K562 (cell line): ENCODE measurements around the gene CCDC27. TPM values are rescaled to one million over a fixed set of nuclear protein-coding genes. Genes with fewer than 3 reads are reported as not detected.

ENCODE experiments used
- ATAC-seq: fragments of 200-7000 bp; cut with Tn5 transposase; 3 replicates; pipeline ENCODE4 v1.9.1; 2020; ENCODE audit warnings: moderate library complexity
- BruUV-seq: library from RNA; stranded (reverse); fragments of 400-500 nt; replicated peaks from 2 replicates; lab custom pipeline; 2021; lab: Mats Ljungman, UMichigan
- CTCF ChIA-PET: fragments of 300-600 bp; formaldehyde crosslinking; extraction: SDS; loops from one replicate; lab custom pipeline; 2021; ENCODE audit warnings: low intra/inter-chr PET ratio; lab: Yijun Ruan, JAX
- POLR2A ChIA-PET: fragments of 300-600, 350-650 bp; sonication (Branson Sonifier 250); formaldehyde crosslinking; extraction: SDS; loops from one replicate; lab custom pipeline; 2021; ENCODE audit warnings: antibody characterized with exemption, inconsistent platforms; lab: Yijun Ruan, JAX
- DNase-seq, 4 experiments: peaks; one replicate each; pipeline versions ENCODE4 v3.0.0 to v3.0.0-alpha.2; 2011 to 2018; ENCODE audit warnings: low spot score in 3 of 4, mixed read lengths in 3 of 4; ENCODE audit errors: extremely low read depth in 1 of 4
- FAIRE-seq: peaks from 2 replicates; lab custom pipeline; 2011; peaks lifted over from hg19 to GRCh38; lab: Jason Lieb, UNC
- H2AFZ ChIP-seq: 2 replicates; pipeline ENCODE4 v1.6.0; 2011; ENCODE audit warnings: low read depth, low read length, control low read depth, inconsistent platforms
- H3K27ac ChIP-seq: fragments of 200-600 bp; 3 replicates; pipeline ENCODE4 v1.8.0; 2011; ENCODE audit warnings: low read depth, mild to moderate bottlenecking, control low read depth, inconsistent platforms, low read length, moderate library complexity, mixed read lengths; ENCODE audit errors: extremely low read depth
- H3K27me3 ChIP-seq, 2 experiments: fragments of 300-600 bp in 1 of 2; 2 replicates in 1 of 2; 3 replicates in 1 of 2; pipeline versions ENCODE4 v1.6.0 to v1.8.0; 2011; ENCODE audit warnings: inconsistent platforms in 2 of 2, low read length in 2 of 2, mild to moderate bottlenecking in 1 of 2, mixed read lengths in 1 of 2, moderate library complexity in 1 of 2; ENCODE audit not compliant: control insufficient read depth in 2 of 2, insufficient read depth in 2 of 2
- H3K36me3 ChIP-seq: fragments of 300-600 bp; 3 replicates; pipeline ENCODE4 v1.8.0; 2011; ENCODE audit warnings: mild to moderate bottlenecking, low read length, inconsistent platforms; ENCODE audit not compliant: control insufficient read depth, insufficient read depth
- H3K4me1 ChIP-seq, 2 experiments: fragments of 200-600 bp in 1 of 2; replicated peaks in 1 of 2; 2 replicates in 1 of 2; 3 replicates in 1 of 2; pipeline versions ENCODE4 v1.5.1 to v1.8.0; 2011; ENCODE audit warnings: inconsistent platforms in 2 of 2, low read length in 2 of 2, mild to moderate bottlenecking in 1 of 2, mixed read lengths in 1 of 2, moderate library complexity in 1 of 2; ENCODE audit not compliant: control insufficient read depth in 2 of 2, insufficient read depth in 2 of 2
- H3K4me2 ChIP-seq: 2 replicates; pipeline ENCODE4 v1.6.1; 2011; ENCODE audit warnings: low read length, control low read depth, inconsistent platforms, mixed read lengths; ENCODE audit not compliant: insufficient read depth
- H3K4me3 ChIP-seq: fragments of 200-600 bp; sonication (generic), shearing (Covaris generic); 2 replicates; pipeline ENCODE4 v1.5.1; 2016; ENCODE audit warnings: control low read depth, inconsistent platforms
- H3K79me2 ChIP-seq: fragments of 200-600 bp; 3 replicates; pipeline ENCODE4 v1.8.0; 2011; ENCODE audit warnings: low read length, inconsistent platforms; ENCODE audit not compliant: control insufficient read depth, insufficient read depth
- H3K9ac ChIP-seq, 2 experiments: 2 replicates each; pipeline versions ENCODE4 v1.6.0 to v1.6.1; 2011; ENCODE audit warnings: low read depth in 2 of 2, low read length in 2 of 2, control low read depth in 1 of 2, inconsistent platforms in 1 of 2, mild to moderate bottlenecking in 1 of 2, mixed read lengths in 1 of 2; ENCODE audit not compliant: insufficient read depth in 1 of 2
- H3K9me1 ChIP-seq: one replicate; pipeline ENCODE4 v1.6.0; 2011; ENCODE audit warnings: inconsistent platforms, mild to moderate bottlenecking, low read length, moderate library complexity; ENCODE audit not compliant: control insufficient read depth, insufficient read depth
- H3K9me3 ChIP-seq: replicated peaks from 2 replicates; pipeline ENCODE4 v1.5.1; 2011; ENCODE audit warnings: low read depth, low read length, inconsistent platforms; ENCODE audit not compliant: control insufficient read depth, insufficient read depth
- H4K20me1 ChIP-seq: replicated peaks from 2 replicates; pipeline ENCODE4 v1.6.1; 2011; ENCODE audit warnings: low read length, inconsistent platforms, mixed read lengths; ENCODE audit not compliant: control insufficient read depth, insufficient read depth
- HMGXB4 ChIP-seq: sonication (generic); formaldehyde crosslinking; IDR thresholded peaks from 2 replicates; pipeline ENCODE4 v1.8.1; 2023; ENCODE audit warnings: mild to moderate bottlenecking, missing genetic modification reagents
- HNRNPLL ChIP-seq: fragments of 200-400 bp; formaldehyde crosslinking; IDR thresholded peaks from 2 replicates; pipeline ENCODE4 v1.6.1; 2017; ENCODE audit warnings: low read length, low read depth, mild to moderate bottlenecking; ENCODE audit not compliant: poor library complexity, severe bottlenecking
- KLF13 ChIP-seq: fragments of 450-650 bp; IDR thresholded peaks from 2 replicates; pipeline ENCODE4 v1.6.1; 2016; ENCODE audit warnings: missing genetic modification characterization, low read depth, mild to moderate bottlenecking, missing compliant biosample characterization, moderate library complexity, borderline replicate concordance
- TCF15 ChIP-seq: fragments of 250-450 bp; sonication (Bioruptor Pico); IDR thresholded peaks from 2 replicates; pipeline ENCODE4 v1.8.0; 2022; ENCODE audit warnings: moderate library complexity, mild to moderate bottlenecking, inconsistent platforms
- WGBS: fragments of 100-300 bp; shearing (Covaris generic); methylation state at CpG from one replicate; pipeline ENCODE4 v1.1.6; 2016; ENCODE audit warnings: low coverage, mixed read lengths; ENCODE audit not compliant: insufficient coverage; ENCODE audit errors: missing lambda C conversion rate; 5-methylcytosine and 5-hydroxymethylcytosine counted together
- in situ Hi-C: fragments of 300-500 bp; cut with MboI; formaldehyde crosslinking; loops from 4 replicates; pipeline ENCODE4 v1.15.0; 2018; ENCODE audit warnings: inconsistent platforms, mixed read lengths
- intact Hi-C: fragments of 100-400 bp; cut with micrococcal nuclease; formaldehyde crosslinking; loops from 2 replicates; pipeline ENCODE4 v1.14.2; 2022
- polyA plus RNA-seq, 8 experiments: library from polyadenylated mRNA; depleted of rRNA in 4 of 8; stranded (reverse) in 5 of 8; unstranded in 3 of 8; fragments of >200 nt; fragmentation: Nextera tagmentation in 2 of 8; fragmentation: Illumina TruSeq in 1 of 8; extraction: Ambion mirVana in 2 of 8; extraction: Trizol in 1 of 8; gene quantifications; 2 replicates each; pipeline versions ENCODE4 v1.2.1 to v1.2.3, GENCODE V29; 2011 to 2014; ENCODE audit warnings: inconsistent platforms in 1 of 8, missing spikeins in 1 of 8
- total RNA-seq, 7 experiments: library from RNA; depleted of rRNA in 6 of 7; stranded (reverse); fragments of >200 nt in 6 of 7; fragmentation: Illumina TruSeq in 2 of 7; extraction: Trizol in 2 of 7; gene quantifications; 2 replicates each; pipeline versions ENCODE4 v1.2.1 to v1.2.3, GENCODE V29; 2011 to 2021; ENCODE audit warnings: low replicate concordance in 1 of 7

Gene CCDC27
- total and polyA plus RNA-seq, 9 of the 15 experiments (the other 6 are each of a cell fraction or from before 2014, with no cell fraction given): 0.01 to 0.04 TPM; not detected in 7

- ChIA-PET CTCF (no interaction called here), POLR2A (interaction anchor here (1.2 kb wide), 1 partner anchor 37 kb away, joined by 5 read pairs; no protein-coding TSS in a partner anchor)
- Histone ChIP-seq H3K4me3 (no peak overlapping the region), H3K79me2 (no peaks in the 10 kb centered on the region), H3K9me3 (no peaks in the 10 kb centered on the region), H3K9ac (no peak overlapping the region), H3K27me3 (no peaks in the 10 kb centered on the region), H3K9me1 (peaks cover 5% of the 10 kb centered on the region), H2AFZ (no peak overlapping the region), H3K4me2 (no peak overlapping the region), H3K27ac (no peak overlapping the region), H4K20me1 (peaks cover 4% of the 10 kb centered on the region; the same call in 1 of the 2 replicates), H3K36me3 (peaks cover 62% of the 10 kb centered on the region; the same call in 2 of the 3 replicates), H3K4me1 (peaks cover 0 to 42% of the 10 kb centered on the region in 2 experiments; a peak in 2 of 5 replicates)
- in situ Hi-C loops (no loop called here), intact Hi-C loops (no loop called here)
- DNase-seq: no peak
- FAIRE-seq: no peak
- ATAC-seq: no peak
- no TSS peak for BruUV-seq
- no peak for TF ChIP-seq TCF15
- TF ChIP-seq HNRNPLL: no peak
- TF ChIP-seq KLF13 (tag): no peak
- TF ChIP-seq HMGXB4 (CRISPR knock-in tag): no peak
- 82% methylated on average over 14 of the region's 14 CpGs for WGBS
Measured at GRCh38 chr1:3736708-3737107, 15.5 kb upstream of the CCDC27 start.
